Choroid plexus epithelial cell (primary cell): Measurements from ENCODE around the gene MAD2L1BP.

Experiments
- DNase-seq: peaks from one replicate; pipeline ENCODE4 v3.0.0-alpha.2; 2010; ENCODE audit warnings: low read depth
- H3K4me3 ChIP-seq: 2 replicates; pipeline ENCODE4 v1.5.1; 2011; ENCODE audit warnings: low read depth, mild to moderate bottlenecking, control low read depth, low read length, moderate library complexity
- CTCF ChIP-seq: conservative IDR thresholded peaks from 2 replicates; pipeline ENCODE4 v1.5.1; 2011; ENCODE audit warnings: low read depth, mild to moderate bottlenecking, control low read depth, inconsistent platforms, low read length, moderate library complexity

The MAD2L1BP gene

GRCh38 chr6:43634702-43635303 is 837 bp upstream of the MAD2L1BP start:
- DNase-seq = no peak
- TF ChIP-seq CTCF = no peak
- H3K4me3 ChIP-seq = no peak overlapping the region

- DNase-seq = peak; percentile 39
- peak overlapping the region; percentile 89 for H3K4me3 ChIP-seq
- no peak for TF ChIP-seq CTCF
Measured at GRCh38 chr6:43636308-43636659, 644 bp downstream of the MAD2L1BP start.

GRCh38 chr6:43639984-43640800 is 4.6 kb downstream of the MAD2L1BP start:
- no peak for DNase-seq
- TF ChIP-seq CTCF = no peak
- H3K4me3 ChIP-seq = no peak overlapping the region

- no peak for TF ChIP-seq CTCF
- peak within 1 kb of the TSS; percentile 65 for H3K4me3 ChIP-seq
- DNase-seq = peak; percentile 90
Measured at GRCh38 chr6:43644940-43645612, 9.4 kb downstream of the MAD2L1BP start, which contains the start of gene RSPH9. RSPH9 (plus strand) TSS chr6:43645036; CDS start chr6:43645099, 63 bp downstream.

GRCh38 chr6:43645613-43645964 is 9.9 kb downstream of the MAD2L1BP start:
- no peak for DNase-seq
- H3K4me3 ChIP-seq = peak overlapping the region; percentile 65
- no peak for TF ChIP-seq CTCF

- TF ChIP-seq CTCF = no peak
- no peak overlapping the region for H3K4me3 ChIP-seq
Measured at GRCh38 chr6:43647613-43648012, 12.0 kb downstream of the MAD2L1BP start.

More at GRCh38 chr6:43647613-43648012, 12.0 kb downstream of the MAD2L1BP start:
- DNase-seq = no peak
